Spleen (tissue), 7 donors: ENCODE data around the gene LSM11.

ENCODE experiments used
- POLR2A ChIP-seq, 3 donors: fragments of 450-650 bp; IDR thresholded peaks; one replicate each; pipeline ENCODE4 v1.5.1; 2017; ENCODE audit warnings: antibody characterized with exemption in 3 of 3, mild to moderate bottlenecking in 1 of 3
- POLR2AphosphoS5 ChIP-seq, 3 donors: sonication (generic); formaldehyde crosslinking; IDR thresholded peaks; one replicate each; pipeline ENCODE4 v1.5.1; 2017; ENCODE audit warnings: antibody characterized with exemption in 3 of 3
- TF ChIP-seq, protein P1 (sequence below), 11 experiments: fragments of 200-600 bp in 7 of 11; fragments of 450-650 bp in 4 of 11; sonication (generic) in 4 of 11; IDR thresholded peaks in 8 of 11; conservative IDR thresholded peaks in 3 of 11; 1 replicate in 7 of 11; 2 replicates in 4 of 11; pipeline versions ENCODE4 v1.4.0 to v1.8.0; 2016 to 2021; ENCODE audit warnings: antibody characterized with exemption in 11 of 11, inconsistent platforms in 4 of 11, mild to moderate bottlenecking in 1 of 11
- donor health status: DM: no; HTN: no; CAD: no; lungs with moderate emphysema.
- donor health status: DM: no; HTN: no; CAD: no.
- donor health status: DM: no; HTN: no; CAD: no.

- TF ChIP-seq, protein P1, sequence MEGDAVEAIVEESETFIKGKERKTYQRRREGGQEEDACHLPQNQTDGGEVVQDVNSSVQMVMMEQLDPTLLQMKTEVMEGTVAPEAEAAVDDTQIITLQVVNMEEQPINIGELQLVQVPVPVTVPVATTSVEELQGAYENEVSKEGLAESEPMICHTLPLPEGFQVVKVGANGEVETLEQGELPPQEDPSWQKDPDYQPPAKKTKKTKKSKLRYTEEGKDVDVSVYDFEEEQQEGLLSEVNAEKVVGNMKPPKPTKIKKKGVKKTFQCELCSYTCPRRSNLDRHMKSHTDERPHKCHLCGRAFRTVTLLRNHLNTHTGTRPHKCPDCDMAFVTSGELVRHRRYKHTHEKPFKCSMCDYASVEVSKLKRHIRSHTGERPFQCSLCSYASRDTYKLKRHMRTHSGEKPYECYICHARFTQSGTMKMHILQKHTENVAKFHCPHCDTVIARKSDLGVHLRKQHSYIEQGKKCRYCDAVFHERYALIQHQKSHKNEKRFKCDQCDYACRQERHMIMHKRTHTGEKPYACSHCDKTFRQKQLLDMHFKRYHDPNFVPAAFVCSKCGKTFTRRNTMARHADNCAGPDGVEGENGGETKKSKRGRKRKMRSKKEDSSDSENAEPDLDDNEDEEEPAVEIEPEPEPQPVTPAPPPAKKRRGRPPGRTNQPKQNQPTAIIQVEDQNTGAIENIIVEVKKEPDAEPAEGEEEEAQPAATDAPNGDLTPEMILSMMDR (IDR thresholded peaks at IDR 0.05 in 8 of 11, conservative IDR thresholded peaks at IDR 0.05 in 3 of 11), result no peak
- TF ChIP-seq POLR2A (IDR thresholded peaks at IDR 0.05) (no peak), POLR2AphosphoS5 (IDR thresholded peaks at IDR 0.05) (no peak)
Measured at GRCh38 chr5:157764531-157764930, 21.0 kb downstream of the LSM11 start.
